NT2/D1 (cell line): ENCODE data around the gene BAK1.

Experiments used
- DNase-seq: peaks from one replicate; pipeline ENCODE4 v3.0.0-alpha.2; 2011; ENCODE audit warnings: low read depth, low spot score
- H3K27me3 ChIP-seq: 2 replicates; pipeline ENCODE4 v1.6.0; 2011; ENCODE audit warnings: mild to moderate bottlenecking; ENCODE audit not compliant: insufficient read length, insufficient read depth
- H3K36me3 ChIP-seq: 2 replicates; pipeline ENCODE4 v1.6.1; 2011; ENCODE audit warnings: mild to moderate bottlenecking, low read length, mixed read lengths; ENCODE audit not compliant: insufficient read depth, insufficient read length
- H3K4me1 ChIP-seq: 2 replicates; pipeline ENCODE4 v1.5.1; 2011; ENCODE audit not compliant: insufficient read depth, insufficient read length
- H3K4me3 ChIP-seq: 2 replicates; pipeline ENCODE4 v1.5.1; 2011; ENCODE audit warnings: low read depth; ENCODE audit not compliant: insufficient read length
- H3K9ac ChIP-seq: 2 replicates; pipeline ENCODE4 v1.6.0; 2011; ENCODE audit warnings: low read depth; ENCODE audit not compliant: insufficient read length
- H3K9me3 ChIP-seq: 2 replicates; pipeline ENCODE4 v1.5.1; 2011; ENCODE audit warnings: mild to moderate bottlenecking, low read length; ENCODE audit not compliant: insufficient read depth
- SUZ12 ChIP-seq: IDR thresholded peaks from 2 replicates; pipeline ENCODE4 v1.6.1; 2011; ENCODE audit not compliant: insufficient read length, insufficient read depth; ENCODE audit errors: extremely low read depth
- YY1 ChIP-seq: IDR thresholded peaks from 2 replicates; pipeline ENCODE4 v1.6.1; 2011; ENCODE audit not compliant: insufficient read length, insufficient read depth
- ZNF274 ChIP-seq: IDR thresholded peaks from 2 replicates; pipeline ENCODE4 v1.6.1; 2011; ENCODE audit warnings: mild to moderate bottlenecking, low read depth, low read length

BAK1 gene

GRCh38 chr6:33621711-33622388 is 41.8 kb upstream of the BAK1 start:
- Histone ChIP-seq H3K4me1 (peaks cover 11% of the 10 kb centered on the region), H3K9ac (peak overlapping the region; percentile 80), H3K4me3 (peak overlapping the region; percentile 64), H3K9me3 (no peaks in the 10 kb centered on the region), H3K36me3 (no peaks in the 10 kb centered on the region), H3K27me3 (peaks cover 6% of the 10 kb centered on the region)
- no peak for TF ChIP-seq YY1
- no peak for TF ChIP-seq ZNF274
- TF ChIP-seq SUZ12 = no peak
- no peak for DNase-seq

GRCh38 chr6:33620856-33621710 is 41.0 kb upstream of the BAK1 start, which contains the start of gene ITPR3:
ITPR3 (plus strand) TSS chr6:33621322; CDS start chr6:33621603, 281 bp downstream.
- Histone ChIP-seq H3K9ac (peak within 1 kb of the TSS; percentile 82), H3K36me3 (no peaks in the 10 kb centered on the region), H3K4me3 (peak within 1 kb of the TSS; percentile 64), H3K9me3 (no peaks in the 10 kb centered on the region), H3K4me1 (peaks cover 11% of the 10 kb centered on the region), H3K27me3 (peaks cover 6% of the 10 kb centered on the region)
- no peak for TF ChIP-seq SUZ12
- no peak for TF ChIP-seq YY1
- no peak for TF ChIP-seq ZNF274
- no peak for DNase-seq

DNA sequence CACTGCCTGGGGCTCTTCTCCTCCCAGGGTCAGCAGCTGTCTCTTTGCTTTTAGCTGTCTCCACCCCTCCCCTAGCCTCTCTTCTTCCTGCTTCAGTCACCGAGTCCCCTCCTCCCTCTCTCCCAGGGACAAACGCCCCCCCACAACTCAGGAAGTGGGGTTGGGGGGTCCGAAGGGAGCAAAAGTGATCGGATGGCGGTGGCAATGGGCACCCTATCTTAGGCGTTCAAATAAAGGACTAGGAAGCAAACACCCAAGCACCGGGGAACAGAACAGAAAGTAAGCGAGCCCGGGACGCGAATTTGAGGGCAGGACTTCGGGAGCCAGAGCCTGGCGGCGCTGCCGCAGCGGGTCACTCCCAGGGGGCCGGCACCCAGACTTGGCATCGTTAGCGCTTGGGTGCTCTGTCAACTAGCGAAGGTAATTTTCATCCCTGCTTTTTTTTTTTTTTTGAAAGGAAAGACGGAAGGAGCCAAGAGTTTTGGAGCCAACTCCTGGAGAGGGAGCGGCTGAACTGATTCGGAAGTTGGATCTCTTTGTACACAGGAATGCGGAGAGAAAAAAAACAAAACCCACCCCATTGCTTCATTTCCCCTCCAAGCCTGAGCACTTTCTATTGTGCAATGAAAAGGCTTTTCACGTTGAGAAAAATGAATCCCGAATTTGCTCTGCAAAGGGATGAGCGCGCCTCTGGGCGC is 40.2 kb upstream of the BAK1 start:
- Histone ChIP-seq H3K9ac (peak overlapping the region; percentile 82), H3K9me3 (no peaks in the 10 kb centered on the region), H3K36me3 (no peaks in the 10 kb centered on the region), H3K4me3 (peak overlapping the region; percentile 49), H3K4me1 (peaks cover 11% of the 10 kb centered on the region), H3K27me3 (peaks cover 6% of the 10 kb centered on the region)
- DNase-seq = no peak
- no peak for TF ChIP-seq ZNF274
- TF ChIP-seq YY1 = no peak
- no peak for TF ChIP-seq SUZ12

- Histone ChIP-seq H3K4me3 (no peak overlapping the region), H3K4me1 (peaks cover 11% of the 10 kb centered on the region), H3K9me3 (no peaks in the 10 kb centered on the region), H3K36me3 (no peaks in the 10 kb centered on the region), H3K9ac (no peak overlapping the region), H3K27me3 (peaks cover 7% of the 10 kb centered on the region)
- no peak for DNase-seq
- TF ChIP-seq SUZ12 (no peak), ZNF274 (no peak), YY1 (no peak)
Measured at GRCh38 chr6:33619166-33619840, 39.2 kb upstream of the BAK1 start.

GRCh38 chr6:33616913-33617312 is 36.8 kb upstream of the BAK1 start:
- no peak for DNase-seq
- peaks cover 5% of the 10 kb centered on the region for H3K4me1 ChIP-seq
- H3K9ac ChIP-seq = no peak overlapping the region
- no peaks in the 10 kb centered on the region for H3K36me3 ChIP-seq
- no peaks in the 10 kb centered on the region for H3K9me3 ChIP-seq
- TF ChIP-seq YY1 (no peak), ZNF274 (no peak), SUZ12 (no peak)
- peaks cover 16% of the 10 kb centered on the region for H3K27me3 ChIP-seq
- H3K4me3 ChIP-seq = no peak overlapping the region

- no peak for DNase-seq
- no peak overlapping the region for H3K9ac ChIP-seq
- H3K9me3 ChIP-seq = no peaks in the 10 kb centered on the region
- H3K4me3 ChIP-seq = no peak overlapping the region
- H3K36me3 ChIP-seq = no peaks in the 10 kb centered on the region
- H3K4me1 ChIP-seq = peaks cover 5% of the 10 kb centered on the region
- H3K27me3 ChIP-seq = peaks cover 11% of the 10 kb centered on the region
- TF ChIP-seq ZNF274 (no peak), SUZ12 (no peak), YY1 (no peak)
Measured at GRCh38 chr6:33616113-33616512, 36.0 kb upstream of the BAK1 start.
